ENCODE measurements around the gene NECTIN3. TPM values are rescaled to one million over a fixed set of nuclear protein-coding genes. Genes with fewer than 3 reads are reported as not detected.

The NECTIN3 gene
- total and polyA plus RNA-seq, 2 donors (not counting 1 experiment from before 2014, with no cell fraction given) = 0.19 to 1.9 TPM

- H3K9ac ChIP-seq (ENCODE audit: low read length) = peak overlapping the region; percentile 73
- no peaks in the 10 kb centered on the region for H3K36me3 ChIP-seq (replicated peaks in 1 of 2; ENCODE audit: control extremely low read depth in 1 of 2, control insufficient read depth in 1 of 2, extremely low read depth in 1 of 2, insufficient read depth in 2 of 2, low read length in 1 of 2)
- no peaks in the 10 kb centered on the region for H3K79me2 ChIP-seq (ENCODE audit: control insufficient read depth, insufficient read depth, low read length)
- no peak overlapping the region for H2AFZ ChIP-seq (ENCODE audit: insufficient read depth, low read depth, low read length, poor library complexity, severe bottlenecking)
- TF ChIP-seq EZH2 (IDR thresholded peaks at IDR 0.05; ENCODE audit: borderline replicate concordance, insufficient read depth, low read depth, low read length, poor library complexity, severe bottlenecking) (no peak), CTCF (IDR thresholded peaks at IDR 0.05) (no peak)
- H3K4me3 Mint-ChIP-seq = peak overlapping the region; percentile 93
- H3K4me1 ChIP-seq (ENCODE audit: control insufficient read depth in 2 of 2, insufficient read depth in 2 of 2, low read length in 2 of 2) = peaks cover 25 to 27% of the 10 kb centered on the region in 2 donors
- peaks cover 0 to 47% (median 43%) of the 10 kb centered on the region in 4 experiments for H3K27me3 ChIP-seq (replicated peaks in 1 of 4; ENCODE audit: control extremely low read depth in 1 of 4, control insufficient read depth in 3 of 4, insufficient read depth in 4 of 4, low read length in 3 of 4)
- DNase-seq = no peak
- ChIA-PET POLR2A (no interaction called here), CTCF (interaction anchor here (0.7 kb wide), 1 partner anchor 383 kb away, joined by 3 read pairs; no protein-coding TSS in a partner anchor)
- intact Hi-C loops (cut with micrococcal nuclease) = loop anchor here (5.0 to 10.0 kb wide), 3 partner anchors 448 to 902 kb away; partner anchors contain the start of genes ABHD10 and CD96
- H3K27ac ChIP-seq (ENCODE audit: low read length in 2 of 2) = no peak overlapping the region
- H3K27me3 Mint-ChIP-seq = peaks cover 48% of the 10 kb centered on the region
- no peaks in the 10 kb centered on the region for H3K9me3 Mint-ChIP-seq (ENCODE audit: insufficient read depth)
- peak overlapping the region; percentile 94 for H3K4me2 ChIP-seq (replicated peaks; ENCODE audit: low read depth, low read length, poor library complexity, severe bottlenecking)
- peaks cover 0 to 14% (median 0%) of the 10 kb centered on the region in 3 donors for H3K9me3 ChIP-seq (ENCODE audit: control extremely low read depth in 1 of 3, control insufficient read depth in 2 of 3, insufficient read depth in 1 of 3, low read length in 2 of 3)
- no peaks in the 10 kb centered on the region for H4K20me1 ChIP-seq (ENCODE audit: control insufficient read depth, insufficient read depth, low read length, poor library complexity, severe bottlenecking)
- peak overlapping the region in 1 of 5 experiments; percentile 68 for H3K4me3 ChIP-seq (ENCODE audit: control extremely low read depth in 1 of 5, extremely low read depth in 1 of 5, insufficient read depth in 1 of 5, low read depth in 2 of 5, low read length in 4 of 5)
- H3K27ac Mint-ChIP-seq = no peak overlapping the region
- 72% methylated on average over 5 of the region's 5 CpGs for WGBS (ENCODE audit: insufficient coverage)
- no peak for ATAC-seq (ENCODE audit: low read depth)
- H3K4me1 Mint-ChIP-seq = peaks cover 30% of the 10 kb centered on the region
Observed at GRCh38 chr3:111073218-111073617, 1.6 kb downstream of the NECTIN3 start.

- H3K27me3 Mint-ChIP-seq = peaks cover 46% of the 10 kb centered on the region
- H3K4me3 ChIP-seq (ENCODE audit: control extremely low read depth in 1 of 5, extremely low read depth in 1 of 5, insufficient read depth in 1 of 5, low read depth in 2 of 5, low read length in 4 of 5) = no peak overlapping the region
- H3K27ac Mint-ChIP-seq = no peak overlapping the region
- DNase-seq = no peak
- peaks cover 14 to 18% of the 10 kb centered on the region in 2 donors for H3K4me1 ChIP-seq (ENCODE audit: control insufficient read depth in 2 of 2, insufficient read depth in 2 of 2, low read length in 2 of 2)
- ChIA-PET CTCF (no interaction called here), POLR2A (no interaction called here)
- peaks cover 15% of the 10 kb centered on the region for H3K4me1 Mint-ChIP-seq
- ATAC-seq (ENCODE audit: low read depth) = no peak
- H4K20me1 ChIP-seq (ENCODE audit: control insufficient read depth, insufficient read depth, low read length, poor library complexity, severe bottlenecking) = no peaks in the 10 kb centered on the region
- peaks cover 0 to 41% (median 36%) of the 10 kb centered on the region in 4 experiments for H3K27me3 ChIP-seq (replicated peaks in 1 of 4; ENCODE audit: control extremely low read depth in 1 of 4, control insufficient read depth in 3 of 4, insufficient read depth in 4 of 4, low read length in 3 of 4)
- H3K9ac ChIP-seq (ENCODE audit: low read length) = no peak overlapping the region
- WGBS (ENCODE audit: insufficient coverage) = 100% methylated on average over 2 of the region's 5 CpGs
- H2AFZ ChIP-seq (ENCODE audit: insufficient read depth, low read depth, low read length, poor library complexity, severe bottlenecking) = no peak overlapping the region
- TF ChIP-seq EZH2 (IDR thresholded peaks at IDR 0.05; ENCODE audit: borderline replicate concordance, insufficient read depth, low read depth, low read length, poor library complexity, severe bottlenecking) (no peak), CTCF (IDR thresholded peaks at IDR 0.05) (no peak)
- no peaks in the 10 kb centered on the region for H3K79me2 ChIP-seq (ENCODE audit: control insufficient read depth, insufficient read depth, low read length)
- intact Hi-C loops (cut with micrococcal nuclease) = loop anchor here (10.0 kb wide), 2 partner anchors 452 to 898 kb away; partner anchors contain the start of gene ABHD10
- H3K36me3 ChIP-seq (replicated peaks in 1 of 2; ENCODE audit: control extremely low read depth in 1 of 2, control insufficient read depth in 1 of 2, extremely low read depth in 1 of 2, insufficient read depth in 2 of 2, low read length in 1 of 2) = no peaks in the 10 kb centered on the region
- H3K9me3 Mint-ChIP-seq (ENCODE audit: insufficient read depth) = no peaks in the 10 kb centered on the region
- H3K9me3 ChIP-seq (ENCODE audit: control extremely low read depth in 1 of 3, control insufficient read depth in 2 of 3, insufficient read depth in 1 of 3, low read length in 2 of 3) = peaks cover 0 to 4% (median 0%) of the 10 kb centered on the region in 3 donors
- no peak overlapping the region for H3K27ac ChIP-seq (ENCODE audit: low read length in 2 of 2)
- H3K4me3 Mint-ChIP-seq = no peak overlapping the region
- H3K4me2 ChIP-seq (replicated peaks; ENCODE audit: low read depth, low read length, poor library complexity, severe bottlenecking) = no peak overlapping the region
Observed at GRCh38 chr3:111076732-111077131, 5.1 kb downstream of the NECTIN3 start.
